A549 (cell line): ENCODE results near the gene KRT8. TPM values are rescaled to one million over a fixed set of nuclear protein-coding genes. Genes with fewer than 3 reads are reported as not detected.

Experiments
- ATAC-seq, 2 experiments: fragments of 200-7000 bp in 1 of 2; fragments of >200 bp in 1 of 2; cut with Nextera tagmentation in 1 of 2; cut with Tn5 transposase in 1 of 2; 3 replicates each; pipeline versions ENCODE4 v1.8.0 to v1.9.1; 2018 to 2020; ENCODE audit warnings: mild to moderate bottlenecking in 1 of 2, moderate library complexity in 1 of 2
- CTCF ChIA-PET: fragments of 300-600 bp; sonication (Branson Sonifier 250); formaldehyde crosslinking; extraction: SDS; loops from one replicate; lab custom pipeline; 2021; ENCODE audit warnings: antibody characterized with exemption, inconsistent platforms; lab: Yijun Ruan, JAX
- POLR2A ChIA-PET: fragments of 350-600 bp; formaldehyde crosslinking; extraction: SDS; loops from one replicate; lab custom pipeline; 2021; ENCODE audit warnings: antibody characterized with exemption, inconsistent platforms; lab: Yijun Ruan, JAX
- DNase-seq, 2 experiments: peaks; one replicate each; pipeline versions ENCODE4 v3.0.0 to v3.0.0-alpha.2; 2011 to 2016; ENCODE audit warnings: low read depth in 1 of 2, low spot score in 1 of 2
- FAIRE-seq: peaks from 2 replicates; lab custom pipeline; 2011; peaks lifted over from hg19 to GRCh38; lab: Jason Lieb, UNC
- H3K27ac ChIP-seq, 2 experiments: fragments of >200 bp; sonication (Bioruptor Twin); formaldehyde crosslinking; 3 replicates each; pipeline ENCODE4 v1.5.1; 2016 to 2017
- H3K4me1 ChIP-seq: fragments of >200 bp; sonication (Bioruptor Twin); formaldehyde crosslinking; 3 replicates; pipeline ENCODE4 v1.6.1; 2016
- H3K4me2 ChIP-seq: fragments of >200 bp; sonication (Bioruptor Twin); formaldehyde crosslinking; 3 replicates; pipeline ENCODE4 v1.6.1; 2016
- H3K4me3 ChIP-seq: fragments of >200 bp; sonication (Bioruptor Twin); formaldehyde crosslinking; 3 replicates; pipeline ENCODE4 v1.5.1; 2016
- H3K9me3 ChIP-seq: fragments of >200 bp; sonication (Bioruptor Twin); formaldehyde crosslinking; 3 replicates; pipeline ENCODE4 v1.6.1; 2016
- CHD2 ChIP-seq: fragments of 150-350 bp; IDR thresholded peaks from 2 replicates; pipeline ENCODE4 v1.6.1; 2014; ENCODE audit warnings: low read length; ENCODE audit not compliant: partially characterized antibody
- EHMT2 ChIP-seq: fragments of 200-600 bp; sonication (generic); IDR thresholded peaks from 2 replicates; pipeline ENCODE4 v1.6.1; 2016; ENCODE audit warnings: antibody characterized with exemption, low read depth, mild to moderate bottlenecking, moderate library complexity
- FOSB ChIP-seq: fragments of 250-450 bp; sonication (Bioruptor Pico); IDR thresholded peaks from 2 replicates; pipeline ENCODE4 v1.5.0; 2020; ENCODE audit warnings: mild to moderate bottlenecking, moderate library complexity
- FOXS1 ChIP-seq: fragments of 250-450 bp; sonication (Bioruptor Pico); IDR thresholded peaks from 2 replicates; pipeline ENCODE4 v1.5.0; 2020; ENCODE audit warnings: mild to moderate bottlenecking, moderate library complexity
- HEYL ChIP-seq: fragments of 250-450 bp; sonication (Bioruptor Pico); IDR thresholded peaks from 2 replicates; pipeline ENCODE4 v1.8.0; 2021; ENCODE audit warnings: mild to moderate bottlenecking, moderate library complexity
- HOXB5 ChIP-seq: fragments of 250-450 bp; sonication (Bioruptor Pico); IDR thresholded peaks from 2 replicates; pipeline ENCODE4 v1.5.0; 2020; ENCODE audit warnings: mild to moderate bottlenecking, moderate library complexity
- KDM1A ChIP-seq: fragments of 200-600 bp; sonication (generic); IDR thresholded peaks from 2 replicates; pipeline ENCODE4 v1.6.1; 2016; ENCODE audit warnings: low read depth, mild to moderate bottlenecking
- MAFK ChIP-seq: fragments of 450-650 bp; IDR thresholded peaks from 2 replicates; pipeline ENCODE4 v1.6.1; 2014; ENCODE audit not compliant: partially characterized antibody
- NPAS2 ChIP-seq: fragments of 250-450 bp; sonication (Bioruptor Pico); IDR thresholded peaks from 2 replicates; pipeline ENCODE4 v1.8.0; 2022; ENCODE audit warnings: mild to moderate bottlenecking, moderate library complexity, borderline replicate concordance
- NR3C1 ChIP-seq: fragments of >200 bp; sonication (Bioruptor Twin); formaldehyde crosslinking; IDR thresholded peaks from 3 replicates; pipeline ENCODE4 v1.6.1; 2017
- RAD21 ChIP-seq, 2 experiments: fragments of >200 bp in 1 of 2; sonication (Bioruptor Twin) in 1 of 2; formaldehyde crosslinking in 1 of 2; IDR thresholded peaks in 1 of 2; conservative IDR thresholded peaks in 1 of 2; 2 replicates in 1 of 2; 3 replicates in 1 of 2; pipeline ENCODE4 v1.6.1; 2012 to 2018; ENCODE audit warnings: inconsistent platforms in 1 of 2
- SMC3 ChIP-seq: fragments of >200 bp; sonication (Bioruptor Twin); formaldehyde crosslinking; IDR thresholded peaks from 3 replicates; pipeline ENCODE4 v1.6.1; 2018; ENCODE audit warnings: inconsistent platforms
- SREBF2 ChIP-seq: fragments of 450-650 bp; IDR thresholded peaks from 2 replicates; pipeline ENCODE4 v1.6.1; 2014; ENCODE audit warnings: mild to moderate bottlenecking, moderate library complexity
- TFCP2L1 ChIP-seq: fragments of 250-450 bp; sonication (Bioruptor Pico); IDR thresholded peaks from 2 replicates; pipeline ENCODE4 v1.5.0; 2021; ENCODE audit warnings: mild to moderate bottlenecking
- ZC3H11A ChIP-seq: fragments of 450-650 bp; IDR thresholded peaks from 2 replicates; pipeline ENCODE4 v1.6.1; 2014; ENCODE audit warnings: antibody characterized with exemption, mild to moderate bottlenecking
- WGBS: methylation state at CpG from one replicate; pipeline ENCODE4 v1.1.6; 2017; ENCODE audit errors: missing lambda C conversion rate; 5-methylcytosine and 5-hydroxymethylcytosine counted together
- polyA plus RNA-seq, 4 experiments: library from polyadenylated mRNA; depleted of rRNA in 3 of 4; stranded (reverse); fragments of >200 nt; fragmentation: RNase III in 1 of 4; extraction: RNeasy Plus Mini Kit Qiagen cat#74134 plus additional on column Dnase treatment in 1 of 4; gene quantifications; 2 replicates in 3 of 4; 3 replicates in 1 of 4; pipeline ENCODE4 v1.2.3, GENCODE V29; 2011 to 2017
- TF ChIP-seq, protein P1 (sequence below): IDR thresholded peaks from 2 replicates; pipeline ENCODE4 v1.6.1; 2012; ENCODE audit warnings: low read depth, borderline replicate concordance
- TF ChIP-seq, protein P2 (sequence below): fragments of 150-350 bp; IDR thresholded peaks from 2 replicates; pipeline ENCODE4 v1.6.1; 2014; ENCODE audit warnings: low read depth, mild to moderate bottlenecking, low read length
- TF ChIP-seq, protein P3 (sequence below): fragments of >200 bp; sonication (Bioruptor Twin); formaldehyde crosslinking; IDR thresholded peaks from 2 replicates; pipeline ENCODE4 v1.6.1; 2016
- TF ChIP-seq, protein P4 (sequence below): fragments of >200 bp; sonication (Bioruptor Twin); formaldehyde crosslinking; IDR thresholded peaks from 3 replicates; pipeline ENCODE4 v1.5.1; 2016

Gene KRT8
- polyA plus RNA-seq, 2 of the 4 experiments (the other 2 are of a cell fraction) = 2,250 to 3,633 TPM

DNA sequence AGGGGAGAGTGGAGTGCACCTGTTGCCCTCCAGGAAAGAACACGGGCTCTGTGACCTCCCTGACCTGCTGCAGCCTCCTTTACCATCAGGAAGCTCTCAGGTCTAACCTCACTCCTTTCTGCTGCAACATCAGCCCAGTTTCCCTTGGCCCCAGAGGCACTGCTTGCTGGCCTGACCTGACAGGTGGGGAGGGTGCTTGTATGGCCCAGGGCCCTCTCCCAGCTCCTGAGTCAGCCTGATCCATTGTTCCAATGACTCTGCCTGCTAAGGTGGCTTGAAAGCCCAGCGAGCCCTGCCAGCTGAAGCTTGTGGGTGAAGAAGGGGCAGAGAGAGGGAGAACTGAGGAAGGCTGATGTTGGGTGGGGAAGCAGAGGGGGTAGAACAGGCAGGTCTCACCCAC, 42.9 kb downstream of the KRT8 start:
- FAIRE-seq (no peak), DNase-seq (no peak), ATAC-seq (no peak)
- Histone ChIP-seq H3K4me1 (peaks cover 22% of the 10 kb centered on the region), H3K9me3 (no peaks in the 10 kb centered on the region), H3K27ac (peak overlapping the region in 1 of 2 experiments; percentile 48; a peak in 3 of 6 replicates), H3K4me2 (no peak overlapping the region), H3K4me3 (no peak overlapping the region)
- CTCF ChIA-PET = interaction anchor here (1.1 to 25.7 kb wide), 6 partner anchors 8 to 482 kb away, joined by 3 to 1221 read pairs (median 6); partner anchors contain the start of genes KRT84 and KRT85
- POLR2A ChIA-PET = no interaction called here
- 65% methylated on average over 2 of the region's 2 CpGs for WGBS
- TF ChIP-seq MAFK (no peak), CHD2 (no peak), RAD21 (conservative IDR thresholded peaks at IDR 0.05 in 1 of 2, IDR thresholded peaks at IDR 0.05 in 1 of 2) (no peak), HOXB5 (CRISPR knock-in tag) (no peak), TFCP2L1 (CRISPR knock-in tag) (no peak), SMC3 (no peak), SREBF2 (no peak), ZC3H11A (no peak), EHMT2 (no peak), FOSB (CRISPR knock-in tag) (no peak), NPAS2 (no peak), NR3C1 (no peak), HEYL (CRISPR knock-in tag) (no peak)
- TF ChIP-seq, protein P1, sequence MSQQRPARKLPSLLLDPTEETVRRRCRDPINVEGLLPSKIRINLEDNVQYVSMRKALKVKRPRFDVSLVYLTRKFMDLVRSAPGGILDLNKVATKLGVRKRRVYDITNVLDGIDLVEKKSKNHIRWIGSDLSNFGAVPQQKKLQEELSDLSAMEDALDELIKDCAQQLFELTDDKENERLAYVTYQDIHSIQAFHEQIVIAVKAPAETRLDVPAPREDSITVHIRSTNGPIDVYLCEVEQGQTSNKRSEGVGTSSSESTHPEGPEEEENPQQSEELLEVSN = no peak
- TF ChIP-seq, protein P2, sequence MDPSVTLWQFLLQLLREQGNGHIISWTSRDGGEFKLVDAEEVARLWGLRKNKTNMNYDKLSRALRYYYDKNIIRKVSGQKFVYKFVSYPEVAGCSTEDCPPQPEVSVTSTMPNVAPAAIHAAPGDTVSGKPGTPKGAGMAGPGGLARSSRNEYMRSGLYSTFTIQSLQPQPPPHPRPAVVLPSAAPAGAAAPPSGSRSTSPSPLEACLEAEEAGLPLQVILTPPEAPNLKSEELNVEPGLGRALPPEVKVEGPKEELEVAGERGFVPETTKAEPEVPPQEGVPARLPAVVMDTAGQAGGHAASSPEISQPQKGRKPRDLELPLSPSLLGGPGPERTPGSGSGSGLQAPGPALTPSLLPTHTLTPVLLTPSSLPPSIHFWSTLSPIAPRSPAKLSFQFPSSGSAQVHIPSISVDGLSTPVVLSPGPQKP = no peak
- TF ChIP-seq, protein P3, sequence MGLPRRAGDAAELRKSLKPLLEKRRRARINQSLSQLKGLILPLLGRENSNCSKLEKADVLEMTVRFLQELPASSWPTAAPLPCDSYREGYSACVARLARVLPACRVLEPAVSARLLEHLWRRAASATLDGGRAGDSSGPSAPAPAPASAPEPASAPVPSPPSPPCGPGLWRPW = no peak
- TF ChIP-seq, protein P4, sequence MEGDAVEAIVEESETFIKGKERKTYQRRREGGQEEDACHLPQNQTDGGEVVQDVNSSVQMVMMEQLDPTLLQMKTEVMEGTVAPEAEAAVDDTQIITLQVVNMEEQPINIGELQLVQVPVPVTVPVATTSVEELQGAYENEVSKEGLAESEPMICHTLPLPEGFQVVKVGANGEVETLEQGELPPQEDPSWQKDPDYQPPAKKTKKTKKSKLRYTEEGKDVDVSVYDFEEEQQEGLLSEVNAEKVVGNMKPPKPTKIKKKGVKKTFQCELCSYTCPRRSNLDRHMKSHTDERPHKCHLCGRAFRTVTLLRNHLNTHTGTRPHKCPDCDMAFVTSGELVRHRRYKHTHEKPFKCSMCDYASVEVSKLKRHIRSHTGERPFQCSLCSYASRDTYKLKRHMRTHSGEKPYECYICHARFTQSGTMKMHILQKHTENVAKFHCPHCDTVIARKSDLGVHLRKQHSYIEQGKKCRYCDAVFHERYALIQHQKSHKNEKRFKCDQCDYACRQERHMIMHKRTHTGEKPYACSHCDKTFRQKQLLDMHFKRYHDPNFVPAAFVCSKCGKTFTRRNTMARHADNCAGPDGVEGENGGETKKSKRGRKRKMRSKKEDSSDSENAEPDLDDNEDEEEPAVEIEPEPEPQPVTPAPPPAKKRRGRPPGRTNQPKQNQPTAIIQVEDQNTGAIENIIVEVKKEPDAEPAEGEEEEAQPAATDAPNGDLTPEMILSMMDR = no peak

DNA sequence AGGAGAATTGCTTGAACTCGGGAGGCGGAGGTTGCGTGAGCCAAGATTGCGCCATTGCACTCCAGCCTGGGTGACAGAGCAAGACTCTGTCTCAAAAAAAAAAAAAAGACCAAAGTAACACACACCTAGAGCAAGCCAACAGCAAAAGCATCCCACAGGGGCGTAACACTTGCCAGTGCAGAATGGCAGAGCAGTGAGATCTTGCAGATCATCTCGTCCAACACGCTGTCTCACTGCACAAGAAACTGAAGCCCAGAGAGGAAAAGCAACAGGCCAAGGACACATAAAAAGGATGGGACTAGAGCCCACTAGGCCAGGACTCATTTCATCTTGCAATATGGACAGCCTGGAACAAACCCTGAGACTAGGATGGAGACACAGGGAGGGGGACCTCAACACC, 43.4 kb downstream of the KRT8 start:
- no peak for ATAC-seq
- Histone ChIP-seq H3K4me2 (no peak overlapping the region), H3K4me1 (peaks cover 21% of the 10 kb centered on the region), H3K4me3 (no peak overlapping the region), H3K9me3 (no peaks in the 10 kb centered on the region), H3K27ac (peak overlapping the region in 1 of 2 experiments; percentile 48; a peak in 1 of 6 replicates)
- WGBS = 91% methylated on average over 7 of the region's 7 CpGs
- ChIA-PET POLR2A (no interaction called here), CTCF (interaction anchor here (1.1 to 25.7 kb wide), 6 partner anchors 9 to 481 kb away, joined by 3 to 1221 read pairs (median 6); partner anchors contain the start of genes KRT84 and KRT85)
- TF ChIP-seq FOXS1 (CRISPR knock-in tag) (no peak), KDM1A (no peak), TFCP2L1 (CRISPR knock-in tag) (no peak)
- DNase-seq = no peak
- no peak for FAIRE-seq
